ENCODE data around the gene SNX5.

Gene SNX5

GRCh38 chr20:17958373-17959256 lies 10.0 kb downstream of the SNX5 start:
- no peak for DNase-seq

- DNase-seq: no peak
Measured at GRCh38 chr20:17957505-17958363, 10.9 kb downstream of the SNX5 start.

GRCh38 chr20:17956099-17956685 lies 12.4 kb downstream of the SNX5 start:
- DNase-seq: no peak

GRCh38 chr20:17955302-17955701 lies 13.3 kb downstream of the SNX5 start:
- no peak for DNase-seq

GRCh38 chr20:17953935-17954334 lies 14.7 kb downstream of the SNX5 start:
- no peak for DNase-seq

GRCh38 chr20:17952692-17953684 lies 15.6 kb downstream of the SNX5 start:
- no peak for DNase-seq

- no peak for DNase-seq
Measured at GRCh38 chr20:17951323-17951722, 17.3 kb downstream of the SNX5 start.

GRCh38 chr20:17950670-17951069 lies 17.9 kb downstream of the SNX5 start:
- no peak for DNase-seq

- no peak for DNase-seq
Measured at GRCh38 chr20:17949899-17950298, 18.7 kb downstream of the SNX5 start.

- DNase-seq: no peak
Measured at GRCh38 chr20:17948442-17948841, 20.2 kb downstream of the SNX5 start.

- DNase-seq: no peak
Measured at GRCh38 chr20:17947474-17947815, 21.1 kb downstream of the SNX5 start.

GRCh38 chr20:17946572-17947473 lies 21.8 kb downstream of the SNX5 start:
- no peak for DNase-seq

- DNase-seq: no peak
Measured at GRCh38 chr20:17946040-17946439, 22.6 kb downstream of the SNX5 start.

GRCh38 chr20:17944854-17945474 lies 23.6 kb downstream of the SNX5 start:
- DNase-seq: no peak

GRCh38 chr20:17943343-17943742 lies 25.3 kb downstream of the SNX5 start:
- no peak for DNase-seq

GRCh38 chr20:17941826-17942196 lies 26.8 kb downstream of the SNX5 start:
- no peak for DNase-seq

- DNase-seq: no peak
Measured at GRCh38 chr20:17941087-17941825, 27.3 kb downstream of the SNX5 start.

GRCh38 chr20:17940224-17940971 lies 28.2 kb downstream of the SNX5 start:
- DNase-seq: no peak

GRCh38 chr20:17939622-17940223 lies 28.9 kb downstream of the SNX5 start:
- no peak for DNase-seq
